Nephron progenitor cell (in vitro differentiated cells): Measurements from ENCODE around the gene DELE1.

Experiments used
- DNase-seq: peaks from one replicate; pipeline ENCODE4 v3.0.0; 2021
- H3K27ac Mint-ChIP-seq: 2 replicates; pipeline ENCODE4 v1.8.0; 2021; ENCODE audit warnings: mild to moderate bottlenecking, moderate library complexity, mixed read lengths
- H3K27me3 Mint-ChIP-seq: 2 replicates; pipeline ENCODE4 v1.8.0; 2021; ENCODE audit warnings: mild to moderate bottlenecking, low read depth, mixed read lengths; ENCODE audit not compliant: poor library complexity
- H3K36me3 Mint-ChIP-seq: 2 replicates; pipeline ENCODE4 v1.8.0; 2021; ENCODE audit warnings: low read depth, mixed read lengths
- H3K4me1 Mint-ChIP-seq: 2 replicates; pipeline ENCODE4 v1.8.0; 2021; ENCODE audit warnings: mixed read lengths
- H3K4me3 Mint-ChIP-seq: 2 replicates; pipeline ENCODE4 v1.8.0; 2021; ENCODE audit warnings: mild to moderate bottlenecking, moderate library complexity, mixed read lengths
- H3K9me3 Mint-ChIP-seq: 2 replicates; pipeline ENCODE4 v1.8.0; 2021; ENCODE audit warnings: mild to moderate bottlenecking, moderate library complexity, mixed read lengths
- TF ChIP-seq, protein P1 (sequence below): fragments of 200-600 bp; sonication (generic); IDR thresholded peaks from 2 replicates; pipeline ENCODE4 v1.5.0; 2021; ENCODE audit warnings: antibody characterized with exemption

The DELE1 gene

DNA sequence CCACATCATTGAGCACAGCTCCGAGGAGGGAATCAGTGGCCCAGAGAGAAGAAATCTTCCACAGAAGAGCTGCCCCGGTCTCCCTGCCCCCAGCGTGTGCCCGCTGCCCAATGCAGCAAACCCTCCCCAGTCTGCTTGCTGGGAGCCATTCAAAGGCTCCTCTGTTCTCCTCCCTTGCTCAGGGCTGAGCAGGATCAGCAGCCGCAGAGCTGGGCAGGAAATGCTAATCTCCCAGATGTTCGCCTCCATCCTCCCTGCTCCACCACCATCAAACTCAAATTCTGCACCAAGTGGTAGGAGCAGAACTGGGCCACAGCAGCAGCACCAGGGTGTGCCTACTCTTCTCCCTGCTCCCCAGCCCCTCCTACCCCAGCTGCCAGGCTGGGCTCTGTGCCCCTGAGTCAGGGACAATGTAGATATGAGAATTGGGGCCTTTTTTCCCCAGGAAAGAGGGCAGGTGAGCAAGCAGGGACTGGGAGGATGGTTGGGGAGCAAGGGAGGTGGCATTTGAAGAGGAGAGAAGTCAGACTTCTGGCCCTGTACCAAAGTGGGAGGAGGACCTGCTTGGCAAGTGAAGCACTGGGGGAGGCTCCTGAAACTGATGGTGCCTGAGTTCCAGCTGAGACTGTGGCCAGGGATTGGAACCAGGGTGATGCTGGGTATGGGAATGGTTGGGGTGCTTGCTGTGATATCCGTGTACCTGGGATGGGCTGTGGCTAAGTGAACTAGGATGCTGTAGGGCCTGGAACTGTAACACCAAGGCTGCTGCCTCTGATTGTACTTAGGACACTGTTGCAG, 43.5 kb upstream of the DELE1 start:
- TF ChIP-seq, protein P1, sequence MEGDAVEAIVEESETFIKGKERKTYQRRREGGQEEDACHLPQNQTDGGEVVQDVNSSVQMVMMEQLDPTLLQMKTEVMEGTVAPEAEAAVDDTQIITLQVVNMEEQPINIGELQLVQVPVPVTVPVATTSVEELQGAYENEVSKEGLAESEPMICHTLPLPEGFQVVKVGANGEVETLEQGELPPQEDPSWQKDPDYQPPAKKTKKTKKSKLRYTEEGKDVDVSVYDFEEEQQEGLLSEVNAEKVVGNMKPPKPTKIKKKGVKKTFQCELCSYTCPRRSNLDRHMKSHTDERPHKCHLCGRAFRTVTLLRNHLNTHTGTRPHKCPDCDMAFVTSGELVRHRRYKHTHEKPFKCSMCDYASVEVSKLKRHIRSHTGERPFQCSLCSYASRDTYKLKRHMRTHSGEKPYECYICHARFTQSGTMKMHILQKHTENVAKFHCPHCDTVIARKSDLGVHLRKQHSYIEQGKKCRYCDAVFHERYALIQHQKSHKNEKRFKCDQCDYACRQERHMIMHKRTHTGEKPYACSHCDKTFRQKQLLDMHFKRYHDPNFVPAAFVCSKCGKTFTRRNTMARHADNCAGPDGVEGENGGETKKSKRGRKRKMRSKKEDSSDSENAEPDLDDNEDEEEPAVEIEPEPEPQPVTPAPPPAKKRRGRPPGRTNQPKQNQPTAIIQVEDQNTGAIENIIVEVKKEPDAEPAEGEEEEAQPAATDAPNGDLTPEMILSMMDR: no peak
- no peaks in the 10 kb centered on the region for H3K9me3 Mint-ChIP-seq
- no peaks in the 10 kb centered on the region for H3K36me3 Mint-ChIP-seq
- peaks cover 96% of the 10 kb centered on the region for H3K27me3 Mint-ChIP-seq
- H3K4me1 Mint-ChIP-seq: peaks cover 43% of the 10 kb centered on the region
- no peak for DNase-seq
- no peak overlapping the region for H3K27ac Mint-ChIP-seq
- no peak overlapping the region for H3K4me3 Mint-ChIP-seq

- Mint-ChIP-seq H3K27me3 (peaks cover 94% of the 10 kb centered on the region), H3K4me3 (no peak overlapping the region), H3K36me3 (no peaks in the 10 kb centered on the region), H3K9me3 (no peaks in the 10 kb centered on the region), H3K27ac (no peak overlapping the region), H3K4me1 (peaks cover 36% of the 10 kb centered on the region)
- no peak for DNase-seq
- TF ChIP-seq, protein P1: no peak
These were observed 42.5 kb upstream of the DELE1 start for GRCh38 chr5:141880961-141881801.

GRCh38 chr5:141881886-141882285, 41.8 kb upstream of the DELE1 start:
- TF ChIP-seq, protein P1: no peak
- peaks cover 92% of the 10 kb centered on the region for H3K27me3 Mint-ChIP-seq
- H3K4me1 Mint-ChIP-seq: peaks cover 32% of the 10 kb centered on the region
- no peak overlapping the region for H3K4me3 Mint-ChIP-seq
- no peak for DNase-seq
- no peaks in the 10 kb centered on the region for H3K36me3 Mint-ChIP-seq
- H3K9me3 Mint-ChIP-seq: no peaks in the 10 kb centered on the region
- H3K27ac Mint-ChIP-seq: no peak overlapping the region

GRCh38 chr5:141882594-141883183, 41.0 kb upstream of the DELE1 start:
- TF ChIP-seq, protein P1: no peak
- no peaks in the 10 kb centered on the region for H3K9me3 Mint-ChIP-seq
- H3K27ac Mint-ChIP-seq: no peak overlapping the region
- peak; percentile 25 for DNase-seq
- H3K36me3 Mint-ChIP-seq: no peaks in the 10 kb centered on the region
- H3K4me3 Mint-ChIP-seq: peak overlapping the region; percentile 63
- H3K4me1 Mint-ChIP-seq: peaks cover 23% of the 10 kb centered on the region
- H3K27me3 Mint-ChIP-seq: peaks cover 84% of the 10 kb centered on the region

- no peaks in the 10 kb centered on the region for H3K9me3 Mint-ChIP-seq
- H3K4me1 Mint-ChIP-seq: peaks cover 23% of the 10 kb centered on the region
- DNase-seq: peak; percentile 93
- H3K27ac Mint-ChIP-seq: no peak overlapping the region
- peaks cover 81% of the 10 kb centered on the region for H3K27me3 Mint-ChIP-seq
- no peaks in the 10 kb centered on the region for H3K36me3 Mint-ChIP-seq
- TF ChIP-seq, protein P1: no peak
- peak overlapping the region; percentile 10 for H3K4me3 Mint-ChIP-seq
These were observed 40.3 kb upstream of the DELE1 start for GRCh38 chr5:141883184-141883891.
